HepG2 (cell line): ENCODE measurements around the gene UCKL1. TPM values are rescaled to one million over a fixed set of nuclear protein-coding genes. Genes with fewer than 3 reads are reported as not detected.
A peak's percentile ranks its signal among the peaks of the same experiment; 100 is the strongest.

Experiments
- ATAC-seq: fragments of 200-7000 bp; cut with Tn5 transposase; 3 replicates; pipeline ENCODE4 v1.9.1; 2020; ENCODE audit warnings: mild to moderate bottlenecking, moderate library complexity
- BruUV-seq: library from RNA; stranded (reverse); fragments of 400-500 nt; replicated peaks from 2 replicates; lab custom pipeline; 2021; lab: Mats Ljungman, UMichigan
- CTCF ChIA-PET: fragments of 300-600 bp; formaldehyde crosslinking; extraction: SDS; loops from one replicate; lab custom pipeline; 2021; ENCODE audit warnings: low total read pairs, inconsistent platforms, low intra/inter-chr PET ratio; lab: Yijun Ruan, JAX
- POLR2A ChIA-PET: fragments of 350-600 bp; sonication (Branson Sonifier 250); formaldehyde crosslinking; loops from one replicate; lab custom pipeline; 2020; ENCODE audit warnings: antibody characterized with exemption, inconsistent platforms; lab: Yijun Ruan, JAX
- DNase-seq: peaks from one replicate; pipeline ENCODE4 v3.0.0-alpha.2; 2015; ENCODE audit warnings: low spot score
- FAIRE-seq: peaks from 3 replicates; lab custom pipeline; 2011; peaks lifted over from hg19 to GRCh38; lab: Jason Lieb, UNC
- H2AFZ ChIP-seq: one replicate; pipeline ENCODE4 v1.6.1; 2011; ENCODE audit warnings: low read length, inconsistent platforms
- H3K27ac ChIP-seq: fragments of 300-600 bp; 3 replicates; pipeline ENCODE4 v1.8.0; 2011; ENCODE audit warnings: mixed run types, mild to moderate bottlenecking, mixed read lengths, low read length, inconsistent platforms; ENCODE audit not compliant: insufficient read depth; ENCODE audit errors: extremely low read length
- H3K27me3 ChIP-seq, 2 experiments: fragments of 200-600 bp in 1 of 2; 2 replicates in 1 of 2; 3 replicates in 1 of 2; pipeline versions ENCODE4 v1.6.0 to v1.8.0; 2011; ENCODE audit warnings: low read length in 2 of 2, mild to moderate bottlenecking in 2 of 2, moderate library complexity in 2 of 2, inconsistent platforms in 1 of 2; ENCODE audit not compliant: insufficient read depth in 2 of 2, control insufficient read depth in 1 of 2
- H3K36me3 ChIP-seq, 2 experiments: fragments of 200-600 bp in 1 of 2; replicated peaks in 1 of 2; 2 replicates in 1 of 2; 3 replicates in 1 of 2; pipeline versions ENCODE4 v1.5.1 to v1.8.0; 2011; ENCODE audit warnings: low read length in 2 of 2, inconsistent platforms in 1 of 2; ENCODE audit not compliant: insufficient read depth in 2 of 2, control insufficient read depth in 1 of 2
- H3K4me1 ChIP-seq: 2 replicates; pipeline ENCODE4 v1.5.1; 2012; ENCODE audit warnings: low read length, inconsistent platforms; ENCODE audit not compliant: insufficient read depth
- H3K4me2 ChIP-seq: 2 replicates; pipeline ENCODE4 v1.6.0; 2011; ENCODE audit warnings: low read depth, low read length, inconsistent platforms
- H3K4me3 ChIP-seq, 3 experiments: fragments of 200-600 bp in 1 of 3; sonication (generic), shearing (Covaris generic) in 1 of 3; replicated peaks in 1 of 3; 2 replicates each; pipeline ENCODE4 v1.5.1; 2011 to 2016; ENCODE audit warnings: low read length in 3 of 3, inconsistent platforms in 2 of 3, low read depth in 2 of 3, mild to moderate bottlenecking in 2 of 3, control low read depth in 1 of 3, mixed read lengths in 1 of 3; ENCODE audit not compliant: insufficient read depth in 1 of 3
- H3K79me2 ChIP-seq: one replicate; pipeline ENCODE4 v1.6.1; 2011; ENCODE audit warnings: low read length, inconsistent platforms; ENCODE audit not compliant: insufficient read depth
- H3K9ac ChIP-seq: 2 replicates; pipeline ENCODE4 v1.6.0; 2011; ENCODE audit warnings: mild to moderate bottlenecking, low read depth, low read length, inconsistent platforms; ENCODE audit not compliant: insufficient read depth
- H3K9me3 ChIP-seq: 2 replicates; pipeline ENCODE4 v1.5.1; 2012; ENCODE audit warnings: mild to moderate bottlenecking, low read length
- H4K20me1 ChIP-seq: 2 replicates; pipeline ENCODE4 v1.6.0; 2011; ENCODE audit warnings: inconsistent platforms, mild to moderate bottlenecking, low read length, moderate library complexity; ENCODE audit not compliant: insufficient read depth
- BRD4 ChIP-seq: sonication (generic); formaldehyde crosslinking; IDR thresholded peaks from 2 replicates; pipeline ENCODE4 v1.4.0; 2020; ENCODE audit warnings: missing genetic modification reagents
- CBX1 ChIP-seq: IDR thresholded peaks from one replicate; pipeline ENCODE4 v1.6.1; 2016; ENCODE audit warnings: antibody characterized with exemption, low read depth
- FOSL2 ChIP-seq: sonication (generic); formaldehyde crosslinking; IDR thresholded peaks from 2 replicates; pipeline ENCODE4 v1.4.0; 2020; ENCODE audit warnings: missing genetic modification reagents
- GTF2F1 ChIP-seq: fragments of 150-350 bp; IDR thresholded peaks from 2 replicates; pipeline ENCODE4 v1.6.1; 2014; ENCODE audit warnings: low read length
- HNRNPLL ChIP-seq: fragments of 200-400 bp; formaldehyde crosslinking; IDR thresholded peaks from 2 replicates; pipeline ENCODE4 v1.6.1; 2017; ENCODE audit warnings: mild to moderate bottlenecking, low read depth, low read length; ENCODE audit not compliant: poor library complexity, severe bottlenecking
- IRF2 ChIP-seq: IDR thresholded peaks from 2 replicates; pipeline ENCODE4 v1.6.1; 2018; ENCODE audit warnings: missing genetic modification reagents, missing compliant biosample characterization
- MBD4 ChIP-seq: IDR thresholded peaks from 2 replicates; pipeline ENCODE4 v1.6.1; 2012; ENCODE audit warnings: low read length, inconsistent platforms, borderline replicate concordance
- POLR2A ChIP-seq, 2 experiments: IDR thresholded peaks; 2 replicates each; pipeline ENCODE4 v1.6.1; 2011; ENCODE audit warnings: low read depth in 2 of 2, low read length in 2 of 2, mild to moderate bottlenecking in 1 of 2, moderate library complexity in 1 of 2; ENCODE audit not compliant: insufficient read depth in 1 of 2
- TMF1 ChIP-seq: sonication (generic); formaldehyde crosslinking; IDR thresholded peaks from 2 replicates; pipeline ENCODE4 v1.8.1; 2022; ENCODE audit warnings: low read depth, missing genetic modification reagents
- U2AF2 ChIP-seq: fragments of 200-400 bp; formaldehyde crosslinking; IDR thresholded peaks from 2 replicates; pipeline ENCODE4 v1.6.1; 2017; ENCODE audit warnings: low read depth, mild to moderate bottlenecking, low read length
- ZBTB3 ChIP-seq: sonication (generic); formaldehyde crosslinking; IDR thresholded peaks from 2 replicates; pipeline ENCODE4 v1.4.0; 2020; ENCODE audit warnings: low read depth, mild to moderate bottlenecking, moderate library complexity, missing genetic modification reagents, borderline replicate concordance
- ZFP1 ChIP-seq: IDR thresholded peaks from 2 replicates; pipeline ENCODE4 v1.6.1; 2016
- ZNF703 ChIP-seq: sonication (generic); formaldehyde crosslinking; IDR thresholded peaks from 2 replicates; pipeline ENCODE4 v1.5.1; 2020; ENCODE audit warnings: missing genetic modification reagents, mild to moderate bottlenecking, moderate library complexity, borderline replicate concordance
- ZNF788 ChIP-seq: sonication (generic); formaldehyde crosslinking; IDR thresholded peaks from 2 replicates; pipeline ENCODE4 v1.5.0; 2020; ENCODE audit warnings: mild to moderate bottlenecking, missing genetic modification reagents, borderline replicate concordance
- ZSCAN20 ChIP-seq: sonication (generic); formaldehyde crosslinking; IDR thresholded peaks from 2 replicates; pipeline ENCODE4 v1.4.0; 2020; ENCODE audit warnings: missing genetic modification reagents, mild to moderate bottlenecking, borderline replicate concordance
- WGBS: methylation state at CpG from one replicate; pipeline ENCODE4 v1.1.6; 2017; ENCODE audit warnings: low lambda C conversion rate; 5-methylcytosine and 5-hydroxymethylcytosine counted together
- in situ Hi-C: cut with HindIII; loops from 2 replicates; pipeline ENCODE4 v1.10.0; 2017; ENCODE audit warnings: low pct_unique_long_range_greater_than_20kb; ENCODE audit not compliant: extremely low pct_ligation_motif_present
- intact Hi-C: fragments of 100-400 bp; cut with micrococcal nuclease; formaldehyde crosslinking; loops from one replicate; pipeline ENCODE4 v1.10.0; 2022; ENCODE audit not compliant: unreplicated experiment
- polyA plus RNA-seq, 8 experiments: library from polyadenylated mRNA; depleted of rRNA in 3 of 8; stranded (reverse) in 7 of 8; unstranded in 1 of 8; fragments of >200 nt; fragmentation: Illumina TruSeq in 4 of 8; extraction: Trizol in 4 of 8; gene quantifications; 2 replicates each; pipeline versions ENCODE4 v1.2.1 to v1.2.3, GENCODE V29; 2011 to 2016; ENCODE audit warnings: low read depth in 4 of 8, missing spikeins in 1 of 8, mixed read lengths in 1 of 8; ENCODE audit not compliant: insufficient read depth in 1 of 8
- total RNA-seq, 5 experiments: library from RNA; depleted of rRNA; stranded (reverse); fragments of >200 nt; fragmentation: Illumina TruSeq; extraction: Trizol; gene quantifications; 2 replicates each; pipeline ENCODE4 v1.2.3, GENCODE V29; 2016; ENCODE audit warnings: low read depth in 1 of 5
- TF ChIP-seq, protein P1 (sequence below): IDR thresholded peaks from 2 replicates; pipeline ENCODE4 v1.6.1; 2016
- TF ChIP-seq, protein P2 (sequence below): sonication (generic); formaldehyde crosslinking; IDR thresholded peaks from 2 replicates; pipeline ENCODE4 v1.8.0; 2022; ENCODE audit warnings: missing genetic modification reagents, low read depth, mild to moderate bottlenecking, borderline replicate concordance
- TF ChIP-seq, protein P3 (sequence below): sonication (generic); formaldehyde crosslinking; IDR thresholded peaks from 2 replicates; pipeline ENCODE4 v1.4.0; 2020; ENCODE audit warnings: low read depth, mild to moderate bottlenecking, missing genetic modification reagents
- TF ChIP-seq, protein P4 (sequence below): IDR thresholded peaks from 2 replicates; pipeline ENCODE4 v1.6.1; 2018; ENCODE audit warnings: missing genetic modification reagents
- TF ChIP-seq, protein P5 (sequence below): sonication (generic); formaldehyde crosslinking; IDR thresholded peaks from 2 replicates; pipeline ENCODE4 v1.4.0; 2020; ENCODE audit warnings: missing genetic modification reagents, borderline replicate concordance

UCKL1 gene
- total and polyA plus RNA-seq, 2 of the 13 experiments (the other 11 are each of a cell fraction or from before 2014, with no cell fraction given) = 50.2 to 126 TPM

DNA sequence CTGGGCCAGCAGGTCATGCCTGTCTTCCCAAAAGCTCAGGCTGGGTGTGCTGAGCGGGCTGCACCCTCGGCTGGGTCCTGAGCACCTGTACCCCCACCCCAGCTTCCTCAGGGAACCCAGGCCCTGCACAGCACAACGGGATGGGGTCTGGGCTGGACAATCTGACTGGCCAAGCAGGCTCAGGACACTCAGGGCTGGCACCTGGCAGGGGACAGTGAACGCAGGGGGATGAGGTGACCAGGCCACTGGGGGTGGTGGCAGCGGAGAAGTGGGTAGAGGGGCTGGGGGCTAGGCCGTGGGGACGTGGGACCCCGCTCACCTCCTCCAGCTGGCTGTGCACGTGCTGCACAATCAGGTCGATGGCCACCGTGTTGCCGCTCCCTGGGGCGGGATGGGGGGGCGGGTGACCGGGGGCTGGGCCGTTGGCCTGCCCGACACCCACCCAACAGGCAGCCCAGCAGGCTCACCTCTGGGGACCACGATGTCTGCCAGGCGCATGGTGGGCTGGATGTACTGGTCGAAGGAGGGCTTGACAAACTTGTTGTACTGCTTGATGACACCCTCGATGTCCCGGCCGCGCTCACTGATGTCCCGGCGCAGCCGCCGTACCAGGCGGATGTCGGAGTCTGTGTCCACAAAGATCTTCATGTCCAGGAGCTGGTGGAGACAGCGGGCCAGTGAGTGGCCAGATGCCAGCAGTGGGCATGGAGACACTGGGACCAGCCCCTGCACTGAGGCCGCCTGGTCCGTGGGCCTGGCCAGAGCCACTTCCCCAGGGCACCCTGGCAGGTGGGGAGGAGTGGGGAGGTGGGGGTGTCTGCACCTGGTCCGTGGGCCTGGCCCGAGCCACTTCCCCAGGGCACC is 11.9 kb downstream of the UCKL1 start (continued):
- TF ChIP-seq, protein P1, sequence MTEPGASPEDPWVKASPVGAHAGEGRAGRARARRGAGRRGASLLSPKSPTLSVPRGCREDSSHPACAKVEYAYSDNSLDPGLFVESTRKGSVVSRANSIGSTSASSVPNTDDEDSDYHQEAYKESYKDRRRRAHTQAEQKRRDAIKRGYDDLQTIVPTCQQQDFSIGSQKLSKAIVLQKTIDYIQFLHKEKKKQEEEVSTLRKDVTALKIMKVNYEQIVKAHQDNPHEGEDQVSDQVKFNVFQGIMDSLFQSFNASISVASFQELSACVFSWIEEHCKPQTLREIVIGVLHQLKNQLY (CRISPR knock-in tag) = no peak
- TF ChIP-seq, protein P2, sequence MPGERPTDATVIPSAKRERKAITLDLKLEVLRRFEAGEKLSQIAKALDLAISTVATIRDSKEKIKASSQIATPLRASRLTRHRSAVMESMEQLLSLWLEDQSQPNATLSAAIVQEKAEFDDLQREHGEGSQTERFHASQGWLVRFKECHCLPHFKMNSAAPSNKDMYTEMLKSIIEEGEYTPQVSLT (CRISPR knock-in tag) = no peak
- 0 out of 2 replicates have a peak, but pooled peaks have one; percentile 0 for TF ChIP-seq FOSL2
- TF ChIP-seq TMF1 = no peak
- peak; percentile 17 for TF ChIP-seq HNRNPLL
- TF ChIP-seq, protein P3, sequence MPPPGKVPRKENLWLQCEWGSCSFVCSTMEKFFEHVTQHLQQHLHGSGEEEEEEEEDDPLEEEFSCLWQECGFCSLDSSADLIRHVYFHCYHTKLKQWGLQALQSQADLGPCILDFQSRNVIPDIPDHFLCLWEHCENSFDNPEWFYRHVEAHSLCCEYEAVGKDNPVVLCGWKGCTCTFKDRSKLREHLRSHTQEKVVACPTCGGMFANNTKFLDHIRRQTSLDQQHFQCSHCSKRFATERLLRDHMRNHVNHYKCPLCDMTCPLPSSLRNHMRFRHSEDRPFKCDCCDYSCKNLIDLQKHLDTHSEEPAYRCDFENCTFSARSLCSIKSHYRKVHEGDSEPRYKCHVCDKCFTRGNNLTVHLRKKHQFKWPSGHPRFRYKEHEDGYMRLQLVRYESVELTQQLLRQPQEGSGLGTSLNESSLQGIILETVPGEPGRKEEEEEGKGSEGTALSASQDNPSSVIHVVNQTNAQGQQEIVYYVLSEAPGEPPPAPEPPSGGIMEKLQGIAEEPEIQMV = no peak
- no peak for TF ChIP-seq ZNF703 (CRISPR knock-in tag)
- no peak for TF ChIP-seq ZSCAN20 (CRISPR knock-in tag)

DNA sequence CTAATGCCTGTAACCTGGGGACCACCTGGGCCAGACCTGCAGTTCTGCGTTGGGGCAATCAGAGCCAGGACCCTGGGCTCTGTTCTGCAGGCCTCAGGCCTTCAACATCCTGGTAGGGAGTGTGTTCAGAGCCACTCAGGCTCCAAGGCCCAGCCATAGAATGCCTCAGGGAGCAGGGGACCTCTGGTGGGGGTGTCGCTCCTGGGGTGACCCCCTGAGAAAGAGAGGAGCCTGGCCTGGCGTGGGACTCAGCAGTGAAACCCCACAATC is 12.5 kb downstream of the UCKL1 start:
- H3K36me3 ChIP-seq = peaks cover 51 to 79% of the 10 kb centered on the region in 2 experiments
- H3K79me2 ChIP-seq = peaks cover 25% of the 10 kb centered on the region
- no peak for DNase-seq
- ChIA-PET POLR2A (interaction anchor here (0.8 kb wide), 1 partner anchor 11 kb away, joined by 3 read pairs; no protein-coding TSS in a partner anchor), CTCF (no interaction called here)
- intact Hi-C loops (no loop called here), in situ Hi-C loops (no loop called here)
- no peaks in the 10 kb centered on the region for H3K9me3 ChIP-seq
- WGBS = no CpG with 5 or more reads among the region's 3 CpGs
- H3K27me3 ChIP-seq = no peaks in the 10 kb centered on the region
- H2AFZ ChIP-seq = no peak overlapping the region
- no peak overlapping the region for H3K4me2 ChIP-seq
- no peak for FAIRE-seq
- BruUV-seq = no TSS peak
- peaks cover 4% of the 10 kb centered on the region for H3K4me1 ChIP-seq
- peaks cover 52% of the 10 kb centered on the region for H4K20me1 ChIP-seq
- no peak overlapping the region for H3K27ac ChIP-seq
- H3K9ac ChIP-seq = no peak overlapping the region
- no peak overlapping the region for H3K4me3 ChIP-seq
- ATAC-seq = no peak
- TF ChIP-seq ZFP1 (CRISPR knock-in tag) = no peak
- no peak for TF ChIP-seq ZNF788 (CRISPR knock-in tag)
- TF ChIP-seq, protein P4, sequence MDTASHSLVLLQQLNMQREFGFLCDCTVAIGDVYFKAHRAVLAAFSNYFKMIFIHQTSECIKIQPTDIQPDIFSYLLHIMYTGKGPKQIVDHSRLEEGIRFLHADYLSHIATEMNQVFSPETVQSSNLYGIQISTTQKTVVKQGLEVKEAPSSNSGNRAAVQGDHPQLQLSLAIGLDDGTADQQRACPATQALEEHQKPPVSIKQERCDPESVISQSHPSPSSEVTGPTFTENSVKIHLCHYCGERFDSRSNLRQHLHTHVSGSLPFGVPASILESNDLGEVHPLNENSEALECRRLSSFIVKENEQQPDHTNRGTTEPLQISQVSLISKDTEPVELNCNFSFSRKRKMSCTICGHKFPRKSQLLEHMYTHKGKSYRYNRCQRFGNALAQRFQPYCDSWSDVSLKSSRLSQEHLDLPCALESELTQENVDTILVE (CRISPR knock-in tag) = no peak
- TF ChIP-seq CBX1 = no peak
- no peak for TF ChIP-seq MBD4
- no peak for TF ChIP-seq ZBTB3 (CRISPR knock-in tag)
- TF ChIP-seq GTF2F1 = no peak
- no peak for TF ChIP-seq U2AF2
- 0 out of 2 replicates have a peak, but pooled peaks have one; percentile 8 for TF ChIP-seq FOSL2
- TF ChIP-seq, protein P5, sequence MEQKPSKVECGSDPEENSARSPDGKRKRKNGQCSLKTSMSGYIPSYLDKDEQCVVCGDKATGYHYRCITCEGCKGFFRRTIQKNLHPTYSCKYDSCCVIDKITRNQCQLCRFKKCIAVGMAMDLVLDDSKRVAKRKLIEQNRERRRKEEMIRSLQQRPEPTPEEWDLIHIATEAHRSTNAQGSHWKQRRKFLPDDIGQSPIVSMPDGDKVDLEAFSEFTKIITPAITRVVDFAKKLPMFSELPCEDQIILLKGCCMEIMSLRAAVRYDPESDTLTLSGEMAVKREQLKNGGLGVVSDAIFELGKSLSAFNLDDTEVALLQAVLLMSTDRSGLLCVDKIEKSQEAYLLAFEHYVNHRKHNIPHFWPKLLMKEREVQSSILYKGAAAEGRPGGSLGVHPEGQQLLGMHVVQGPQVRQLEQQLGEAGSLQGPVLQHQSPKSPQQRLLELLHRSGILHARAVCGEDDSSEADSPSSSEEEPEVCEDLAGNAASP (CRISPR knock-in tag) = no peak
- TF ChIP-seq BRD4 (CRISPR knock-in tag) = no peak
- TF ChIP-seq IRF2 (CRISPR knock-in tag) = no peak
- peak in 1 of 2 experiments; percentile 51; a peak in 2 of 4 replicates for TF ChIP-seq POLR2A (IDR thresholded peaks at IDR 0.05; ENCODE audit: insufficient read depth in 1 of 2, low read depth in 2 of 2, low read length in 2 of 2)
